MCF 10A (cell line): ENCODE results near the gene FRAT2. TPM values are rescaled to one million over a fixed set of nuclear protein-coding genes. Genes with fewer than 3 reads are reported as not detected.

ENCODE experiments used
- BruUV-seq: library from RNA; stranded (reverse); fragments of 400-500 nt; replicated peaks from 2 replicates; lab custom pipeline; 2021; lab: Mats Ljungman, UMichigan
- CTCF ChIA-PET: fragments of 300-600 bp; sonication (Branson Sonifier 250); formaldehyde crosslinking; extraction: SDS; loops from one replicate; lab custom pipeline; 2021; ENCODE audit warnings: antibody characterized with exemption, inconsistent platforms; lab: Yijun Ruan, JAX
- POLR2A ChIA-PET: fragments of 300-600, 350-650 bp; sonication (Branson Sonifier 250); formaldehyde crosslinking; extraction: SDS; loops from one replicate; lab custom pipeline; 2020; ENCODE audit warnings: antibody characterized with exemption, inconsistent platforms; lab: Yijun Ruan, JAX
- DNase-seq: peaks from one replicate; pipeline ENCODE4 v3.0.0-alpha.2; 2018; ENCODE audit not compliant: unreplicated experiment
- H3K27ac Mint-ChIP-seq: one replicate; pipeline ENCODE4 v1.8.0; 2022; ENCODE audit warnings: mild to moderate bottlenecking, low read depth, mixed read lengths; ENCODE audit not compliant: unreplicated experiment
- H3K27me3 Mint-ChIP-seq: one replicate; pipeline ENCODE4 v1.8.0; 2022; ENCODE audit warnings: mixed read lengths; ENCODE audit not compliant: insufficient read depth, unreplicated experiment
- H3K36me3 Mint-ChIP-seq: one replicate; pipeline ENCODE4 v1.8.0; 2022; ENCODE audit warnings: mild to moderate bottlenecking, moderate library complexity, mixed read lengths; ENCODE audit not compliant: insufficient read depth, unreplicated experiment
- H3K4me1 Mint-ChIP-seq: one replicate; pipeline ENCODE4 v1.8.0; 2022; ENCODE audit warnings: mixed read lengths; ENCODE audit not compliant: insufficient read depth, unreplicated experiment
- H3K4me3 Mint-ChIP-seq: one replicate; pipeline ENCODE4 v1.8.0; 2022; ENCODE audit warnings: mild to moderate bottlenecking, moderate library complexity, mixed read lengths; ENCODE audit not compliant: unreplicated experiment
- H3K9me3 Mint-ChIP-seq: one replicate; pipeline ENCODE4 v1.8.0; 2022; ENCODE audit warnings: mixed read lengths; ENCODE audit not compliant: unreplicated experiment
- intact Hi-C: fragments of 100-400 bp; cut with micrococcal nuclease; formaldehyde crosslinking; loops from 2 replicates; pipeline ENCODE4 v1.14.1; 2022
- total RNA-seq: library from RNA; stranded (reverse); gene quantifications from 2 replicates; pipeline ENCODE4 v1.2.3, GENCODE V29; 2022
- TF ChIP-seq, protein P1 (sequence below): fragments of 200-600 bp; IDR thresholded peaks from one replicate; pipeline ENCODE4 v1.8.0; 2022; ENCODE audit warnings: antibody characterized with exemption, mild to moderate bottlenecking; ENCODE audit not compliant: unreplicated experiment

The FRAT2 gene
- total RNA-seq, 1 experiment from 2014 or later, result 11.4 TPM

DNA sequence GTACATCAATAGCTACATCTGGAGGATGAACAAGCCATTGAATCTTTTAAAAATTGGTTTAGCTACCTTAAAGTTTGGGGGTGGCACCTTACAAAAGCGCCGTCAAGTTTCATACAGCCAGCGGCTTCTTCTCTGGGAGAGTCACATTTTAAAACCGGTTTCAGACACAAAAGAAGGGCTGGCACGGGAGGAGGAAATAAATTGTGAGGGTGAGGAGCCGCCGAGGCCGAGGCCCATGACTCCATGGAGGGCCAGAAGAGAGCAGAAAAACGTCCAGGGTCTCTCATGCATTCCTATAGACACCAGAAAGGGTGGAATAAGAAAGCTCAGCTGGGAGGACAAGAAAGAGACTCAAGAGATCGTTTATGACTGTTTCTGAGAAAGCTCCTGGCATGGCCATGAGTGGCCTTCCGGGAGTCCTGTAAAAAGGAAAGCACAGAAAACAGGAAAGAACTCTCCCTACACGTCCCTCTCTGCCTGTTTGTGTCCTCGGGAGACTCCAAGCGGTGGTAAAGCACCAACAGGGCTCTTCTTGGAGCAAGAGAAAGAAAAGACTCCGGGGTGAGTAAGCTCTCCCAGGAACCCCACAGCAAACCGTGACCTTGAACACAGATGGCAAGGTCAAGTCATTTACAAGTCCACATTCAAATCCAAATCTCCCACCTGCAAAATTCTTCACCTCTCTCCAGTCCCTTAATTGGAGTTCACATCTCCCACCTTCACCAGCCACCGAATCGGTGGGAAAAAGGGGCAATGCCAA lies 1.8 kb downstream of the FRAT2 start:
- TF ChIP-seq, protein P1, sequence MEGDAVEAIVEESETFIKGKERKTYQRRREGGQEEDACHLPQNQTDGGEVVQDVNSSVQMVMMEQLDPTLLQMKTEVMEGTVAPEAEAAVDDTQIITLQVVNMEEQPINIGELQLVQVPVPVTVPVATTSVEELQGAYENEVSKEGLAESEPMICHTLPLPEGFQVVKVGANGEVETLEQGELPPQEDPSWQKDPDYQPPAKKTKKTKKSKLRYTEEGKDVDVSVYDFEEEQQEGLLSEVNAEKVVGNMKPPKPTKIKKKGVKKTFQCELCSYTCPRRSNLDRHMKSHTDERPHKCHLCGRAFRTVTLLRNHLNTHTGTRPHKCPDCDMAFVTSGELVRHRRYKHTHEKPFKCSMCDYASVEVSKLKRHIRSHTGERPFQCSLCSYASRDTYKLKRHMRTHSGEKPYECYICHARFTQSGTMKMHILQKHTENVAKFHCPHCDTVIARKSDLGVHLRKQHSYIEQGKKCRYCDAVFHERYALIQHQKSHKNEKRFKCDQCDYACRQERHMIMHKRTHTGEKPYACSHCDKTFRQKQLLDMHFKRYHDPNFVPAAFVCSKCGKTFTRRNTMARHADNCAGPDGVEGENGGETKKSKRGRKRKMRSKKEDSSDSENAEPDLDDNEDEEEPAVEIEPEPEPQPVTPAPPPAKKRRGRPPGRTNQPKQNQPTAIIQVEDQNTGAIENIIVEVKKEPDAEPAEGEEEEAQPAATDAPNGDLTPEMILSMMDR, result no peak
- intact Hi-C loops, result loop anchor here (1.0 to 2.0 kb wide), 4 partner anchors 14 to 260 kb away; partner anchors contain the start of genes ARHGAP19 and FRAT1
- ChIA-PET CTCF (interaction anchor here (0.5 to 6.8 kb wide), 28 partner anchors 8 to 260 kb away, joined by 3 to 55 read pairs (median 4); partner anchors contain the start of genes FRAT1 and RRP12), POLR2A (interaction anchor here (0.5 to 9.9 kb wide), 26 partner anchors 7 to 397 kb away, joined by 3 to 158 read pairs (median 4); partner anchors contain the start of genes ARHGAP19, AVPI1, FRAT1 and RRP12)
- Mint-ChIP-seq H3K4me1 (peaks cover 30% of the 10 kb centered on the region), H3K27ac (peak overlapping the region; percentile 97), H3K27me3 (no peaks in the 10 kb centered on the region), H3K9me3 (no peaks in the 10 kb centered on the region), H3K36me3 (peaks cover 45% of the 10 kb centered on the region), H3K4me3 (peak overlapping the region; percentile 93)
- DNase-seq, result peak; percentile 82
- TSS peak; percentile 49 for BruUV-seq

DNA sequence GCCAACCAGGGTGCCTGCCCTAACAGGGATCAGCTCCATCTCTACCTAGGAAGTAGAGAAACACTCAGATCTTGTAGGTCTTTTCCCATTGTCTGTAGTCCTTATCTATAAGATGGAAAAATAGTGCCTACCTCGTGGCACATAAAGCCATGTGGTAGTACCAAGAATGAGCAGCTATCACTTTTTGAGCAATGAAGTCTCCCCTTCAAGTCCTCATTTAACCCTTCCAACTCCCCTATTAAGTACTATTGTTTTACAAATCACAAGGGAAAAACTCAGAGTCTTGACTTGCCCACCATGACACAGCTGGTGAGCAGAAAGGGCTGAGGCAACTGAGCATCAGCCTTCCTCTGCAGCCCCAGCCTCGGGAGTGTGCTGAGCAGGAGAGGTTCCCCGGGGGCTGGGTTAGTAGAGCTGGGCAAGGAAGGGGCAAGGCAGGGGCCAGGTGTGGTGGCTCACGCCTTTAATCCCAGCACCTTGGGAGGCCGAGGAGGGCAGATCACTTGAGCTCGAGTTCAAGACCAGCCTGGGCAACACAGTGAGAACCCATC lies 3.3 kb downstream of the FRAT2 start:
- Mint-ChIP-seq H3K9me3 (no peaks in the 10 kb centered on the region), H3K27ac (peak overlapping the region; percentile 97), H3K27me3 (no peaks in the 10 kb centered on the region), H3K4me1 (peaks cover 16% of the 10 kb centered on the region), H3K36me3 (peaks cover 51% of the 10 kb centered on the region), H3K4me3 (peak overlapping the region; percentile 93)
- no peak for DNase-seq
- TF ChIP-seq, protein P1, result no peak
- no TSS peak for BruUV-seq
- POLR2A ChIA-PET, result interaction anchor here (0.6 to 9.9 kb wide), 8 partner anchors 12 to 267 kb away, joined by 3 to 158 read pairs (median 6); partner anchors contain the start of genes FRAT1 and RRP12
- CTCF ChIA-PET, result interaction anchor here (0.5 to 6.8 kb wide), 15 partner anchors 10 to 294 kb away, joined by 3 to 55 read pairs (median 3); partner anchors contain the start of gene FRAT1
- intact Hi-C loops, result no loop called here

DNA sequence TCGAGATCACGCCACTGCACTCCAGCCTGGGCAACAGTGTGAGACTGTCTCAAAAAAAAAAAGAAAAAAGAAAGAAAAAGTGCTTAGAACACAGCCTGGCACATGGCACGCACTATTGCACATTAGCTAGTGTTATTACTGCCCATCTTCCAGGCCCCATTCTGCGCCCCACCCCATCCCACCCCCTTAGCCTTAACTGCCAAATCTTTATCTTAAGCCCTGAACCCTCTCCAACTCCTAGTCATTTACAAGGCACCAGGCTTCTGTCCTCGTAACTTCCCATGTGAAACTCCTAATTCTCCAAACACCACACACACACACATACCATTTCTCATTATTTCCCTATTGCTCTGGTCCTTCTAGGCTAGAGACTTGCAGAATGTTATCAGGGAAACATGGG lies 4.8 kb downstream of the FRAT2 start:
- ChIA-PET POLR2A (interaction anchor here (1.1 to 9.9 kb wide), 3 partner anchors 11 to 70 kb away, joined by 5 to 158 read pairs (median 87); partner anchors contain the start of gene FRAT1), CTCF (interaction anchor here (1.2 to 6.8 kb wide), 4 partner anchors 10 to 257 kb away, joined by 3 to 55 read pairs (median 4); partner anchors contain the start of gene FRAT1)
- Mint-ChIP-seq H3K4me3 (no peak overlapping the region), H3K9me3 (no peaks in the 10 kb centered on the region), H3K4me1 (peaks cover 12% of the 10 kb centered on the region), H3K27me3 (no peaks in the 10 kb centered on the region), H3K36me3 (peaks cover 51% of the 10 kb centered on the region), H3K27ac (no peak overlapping the region)
- intact Hi-C loops, result no loop called here
- no peak for DNase-seq
- TF ChIP-seq, protein P1, result no peak
- BruUV-seq, result no TSS peak
